Activated CD4-positive, alpha-beta memory T cell treated with anti-CD3 and anti-CD28 coated beads, Interleukin-2, amount 10 ng/mL, durations not matched to agents 7 days and 5 days (primary cell): ENCODE data around the gene SPDYE11. TPM values are rescaled to one million over a fixed set of nuclear protein-coding genes. Genes with fewer than 3 reads are reported as not detected.
"Not testable (repeated sequence)": the region's sequence is repeated elsewhere in the genome, so short reads cannot be mapped to it uniquely, and the experiment has no call there.

Source experiments
- CTCF ChIA-PET: fragments of 350-600 bp; sonication (Branson Sonifier 250); formaldehyde crosslinking; loops from one replicate; lab custom pipeline; 2021; ENCODE audit warnings: antibody characterized with exemption, inconsistent platforms; lab: Charles Lee
- POLR2A ChIA-PET: fragments of 350-600 bp; sonication (Branson Sonifier 250); formaldehyde crosslinking; loops from one replicate; lab custom pipeline; 2021; ENCODE audit warnings: antibody characterized with exemption; lab: Charles Lee
- DNase-seq: peaks from one replicate; pipeline ENCODE4 v3.0.0-alpha.2; 2020
- H3K27ac Mint-ChIP-seq: one replicate; pipeline ENCODE4 v1.8.0; 2021; ENCODE audit warnings: mild to moderate bottlenecking, mixed read lengths
- H3K27me3 Mint-ChIP-seq: one replicate; pipeline ENCODE4 v1.8.0; 2021; ENCODE audit warnings: mixed read lengths
- H3K36me3 Mint-ChIP-seq: one replicate; pipeline ENCODE4 v1.8.0; 2021; ENCODE audit warnings: low read depth, mixed read lengths
- H3K4me1 Mint-ChIP-seq: one replicate; pipeline ENCODE4 v1.8.0; 2021; ENCODE audit warnings: mixed read lengths
- H3K4me3 Mint-ChIP-seq: one replicate; pipeline ENCODE4 v1.8.0; 2021; ENCODE audit warnings: mild to moderate bottlenecking, mixed read lengths
- H3K9me3 Mint-ChIP-seq: one replicate; pipeline ENCODE4 v1.8.0; 2021; ENCODE audit warnings: mixed read lengths
- total RNA-seq, 2 experiments: library from RNA; stranded (reverse); gene quantifications; one replicate each; pipeline ENCODE4 v1.2.3, GENCODE V29; 2021

SPDYE11 gene
- total RNA-seq: not detected

- H3K36me3 Mint-ChIP-seq, H3K27ac Mint-ChIP-seq, POLR2A ChIA-PET, H3K9me3 Mint-ChIP-seq, DNase-seq, H3K4me1 Mint-ChIP-seq, H3K4me3 Mint-ChIP-seq, CTCF ChIA-PET, H3K27me3 Mint-ChIP-seq: not testable (repeated sequence)
Measured at GRCh38 chr7:73057811-73058210, at the start of gene SPDYE11. SPDYE11 (minus strand) TSS chr7:73057911; CDS start chr7:73056111, 1,800 bp downstream.

- CTCF ChIA-PET, DNase-seq, H3K4me1 Mint-ChIP-seq, H3K27me3 Mint-ChIP-seq, H3K4me3 Mint-ChIP-seq, H3K36me3 Mint-ChIP-seq, H3K27ac Mint-ChIP-seq, H3K9me3 Mint-ChIP-seq, POLR2A ChIA-PET: not testable (repeated sequence)
Measured at GRCh38 chr7:73085938-73086337, 28.2 kb upstream of the SPDYE11 start, which contains the start of gene SPDYE9. SPDYE9 (minus strand) TSS chr7:73086038; CDS start chr7:73084238, 1,800 bp downstream.

GRCh38 chr7:73029666-73030065, 28.0 kb downstream of the SPDYE11 start, which contains the start of gene SPDYE8:
SPDYE8 (minus strand) TSS chr7:73029766; CDS start chr7:73027966, 1,800 bp downstream.
- CTCF ChIA-PET, H3K4me1 Mint-ChIP-seq, H3K4me3 Mint-ChIP-seq, DNase-seq, H3K36me3 Mint-ChIP-seq, H3K27ac Mint-ChIP-seq, H3K27me3 Mint-ChIP-seq, POLR2A ChIA-PET, H3K9me3 Mint-ChIP-seq: not testable (repeated sequence)

- Mint-ChIP-seq H3K36me3 (peaks cover 11% of the 10 kb centered on the region), H3K4me3 (peak overlapping the region; percentile 52)
- POLR2A ChIA-PET, H3K9me3 Mint-ChIP-seq, DNase-seq, CTCF ChIA-PET, H3K4me1 Mint-ChIP-seq, H3K27me3 Mint-ChIP-seq, H3K27ac Mint-ChIP-seq: not testable (repeated sequence)
Measured at GRCh38 chr7:73006491-73006890, 51.2 kb downstream of the SPDYE11 start.

GRCh38 chr7:73005693-73006447, 51.8 kb downstream of the SPDYE11 start:
- peak; percentile 92 for DNase-seq
- Mint-ChIP-seq H3K4me3 (peak overlapping the region; percentile 88), H3K27ac (peak overlapping the region; percentile 96), H3K36me3 (peaks cover 11% of the 10 kb centered on the region)
- H3K27me3 Mint-ChIP-seq, H3K4me1 Mint-ChIP-seq, POLR2A ChIA-PET, CTCF ChIA-PET, H3K9me3 Mint-ChIP-seq: not testable (repeated sequence)

GRCh38 chr7:73005356-73005692, 52.4 kb downstream of the SPDYE11 start:
- H3K9me3 Mint-ChIP-seq, H3K4me1 Mint-ChIP-seq, POLR2A ChIA-PET, H3K27me3 Mint-ChIP-seq, CTCF ChIA-PET: not testable (repeated sequence)
- peak; percentile 79 for DNase-seq
- Mint-ChIP-seq H3K4me3 (peak overlapping the region; percentile 88), H3K36me3 (peaks cover 11% of the 10 kb centered on the region), H3K27ac (peak overlapping the region; percentile 96)

- H3K9me3 Mint-ChIP-seq, POLR2A ChIA-PET, CTCF ChIA-PET, H3K4me3 Mint-ChIP-seq, H3K4me1 Mint-ChIP-seq, H3K27ac Mint-ChIP-seq, H3K27me3 Mint-ChIP-seq, H3K36me3 Mint-ChIP-seq, DNase-seq: not testable (repeated sequence)
Measured at GRCh38 chr7:72997887-72998468, 59.7 kb downstream of the SPDYE11 start.

Other genes with a start within 250 kb of the SPDYE11 start
- gene TYW1B, start 229.7 kb downstream of the SPDYE11 start, total RNA-seq: 1 to 10 TPM; 3.4 to 3.5 TPM
- gene POM121, start 132.8 kb downstream of the SPDYE11 start, total RNA-seq: 10 to 100 TPM; 55.3 to 55.5 TPM
- gene TRIM74, start 88.4 kb downstream of the SPDYE11 start, total RNA-seq: 1 to 10 TPM; 1.9 to 2.5 TPM
- gene SPDYE8, start 28.1 kb downstream of the SPDYE11 start, total RNA-seq: not detected
- gene SPDYE9, start 28.1 kb upstream of the SPDYE11 start, total RNA-seq: not detected